Stomach (tissue), 4 donors: ENCODE results near the gene PRX.

Source experiments
- CTCF ChIP-seq, 7 experiments: fragments of 450-650 bp in 4 of 7; fragments of 200-600 bp in 3 of 7; sonication (generic) in 3 of 7; IDR thresholded peaks; one replicate each; pipeline ENCODE4 v1.5.1; 2016 to 2019; ENCODE audit warnings: antibody characterized with exemption in 7 of 7, control low read depth in 2 of 7, mild to moderate bottlenecking in 1 of 7
- EP300 ChIP-seq: sonication (generic); formaldehyde crosslinking; IDR thresholded peaks from one replicate; pipeline ENCODE4 v1.6.1; 2017; ENCODE audit warnings: antibody characterized with exemption
- POLR2A ChIP-seq, 4 donors: fragments of 450-650 bp; IDR thresholded peaks; one replicate each; pipeline ENCODE4 v1.6.1; 2016; ENCODE audit warnings: antibody characterized with exemption in 4 of 4, control low read depth in 2 of 4, mild to moderate bottlenecking in 1 of 4, moderate library complexity in 1 of 4
- POLR2AphosphoS5 ChIP-seq, 3 donors: sonication (generic); formaldehyde crosslinking; IDR thresholded peaks; one replicate each; pipeline ENCODE4 v1.6.1; 2016; ENCODE audit warnings: antibody characterized with exemption in 3 of 3

- TF ChIP-seq CTCF (IDR thresholded peaks at IDR 0.05) (no peak), POLR2A (IDR thresholded peaks at IDR 0.05) (no peak), EP300 (no peak), POLR2AphosphoS5 (IDR thresholded peaks at IDR 0.05) (no peak)
Measured at GRCh38 chr19:40423938-40424337, 10.8 kb upstream of the PRX start.
